GM18526 (cell line): Measurements from ENCODE around the gene CD40.

ENCODE experiments used
- POLR2A ChIP-seq: IDR thresholded peaks from 3 replicates; pipeline ENCODE4 v1.6.1; 2011; ENCODE audit not compliant: insufficient read length; ENCODE audit errors: extremely low read depth

Gene CD40

DNA sequence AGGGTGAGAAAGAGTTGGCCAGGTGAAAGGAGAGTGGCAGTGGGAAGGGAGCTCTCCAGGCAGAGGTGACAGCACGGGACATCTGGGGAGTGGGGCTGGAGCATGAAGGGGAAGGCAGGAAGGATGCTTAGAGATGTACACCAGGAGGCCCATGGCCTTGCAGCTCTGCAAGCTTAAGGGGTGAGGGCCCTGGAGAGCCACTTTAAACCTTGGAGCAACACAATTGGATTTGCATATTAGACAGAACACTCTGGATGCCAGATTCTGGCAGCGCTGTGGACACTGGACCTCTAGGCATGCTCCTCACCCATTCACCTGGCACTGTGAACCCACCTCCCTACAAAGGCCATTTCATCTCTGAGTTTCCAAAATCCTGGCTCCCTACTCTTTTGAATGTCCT lies 3.7 kb upstream of the CD40 start:
- TF ChIP-seq POLR2A: no peak

GRCh38 chr20:46118481-46119020 lies 437 bp downstream of the CD40 start:
- TF ChIP-seq POLR2A: no peak

GRCh38 chr20:46119028-46119546 lies 973 bp downstream of the CD40 start:
- TF ChIP-seq POLR2A: no peak

DNA sequence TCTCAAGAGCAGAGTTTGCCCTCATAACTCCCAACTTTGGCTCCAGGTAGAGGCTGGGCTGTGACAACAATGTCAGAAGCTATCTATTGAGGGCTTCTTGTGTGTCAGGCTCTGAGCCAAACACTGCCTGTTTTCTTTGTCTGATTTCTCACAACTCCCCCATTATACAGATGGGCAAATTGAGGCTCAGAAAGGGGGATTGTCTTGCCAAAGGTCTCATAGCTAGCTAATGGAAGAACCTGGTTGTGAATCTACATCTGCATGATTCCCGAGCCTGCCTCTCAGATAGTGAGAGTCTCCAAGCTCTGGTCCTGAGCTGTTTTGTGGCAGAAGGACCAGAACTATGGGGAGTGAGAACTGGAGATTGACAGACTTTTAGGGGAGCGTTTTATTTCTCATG lies 1.4 kb downstream of the CD40 start:
- TF ChIP-seq POLR2A: no peak

DNA sequence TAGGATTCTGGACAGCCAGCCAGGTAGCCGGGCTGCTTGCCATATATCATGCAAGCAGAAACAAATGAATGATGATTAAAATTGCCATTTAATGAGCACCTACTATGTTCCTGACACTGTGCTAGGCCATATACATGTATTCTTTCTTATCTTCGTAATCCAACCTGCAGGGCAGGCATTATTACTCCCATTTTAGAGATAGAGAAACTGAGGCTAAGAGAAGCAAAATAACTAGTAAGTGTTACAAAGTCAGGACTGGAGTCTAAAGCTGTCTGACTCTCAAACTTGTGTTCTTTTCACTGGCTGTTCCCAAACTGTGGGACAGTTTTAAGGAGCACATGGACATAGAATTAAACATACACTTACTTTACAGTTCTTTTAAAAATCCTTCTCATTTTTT lies 2.0 kb downstream of the CD40 start:
- TF ChIP-seq POLR2A: no peak

DNA sequence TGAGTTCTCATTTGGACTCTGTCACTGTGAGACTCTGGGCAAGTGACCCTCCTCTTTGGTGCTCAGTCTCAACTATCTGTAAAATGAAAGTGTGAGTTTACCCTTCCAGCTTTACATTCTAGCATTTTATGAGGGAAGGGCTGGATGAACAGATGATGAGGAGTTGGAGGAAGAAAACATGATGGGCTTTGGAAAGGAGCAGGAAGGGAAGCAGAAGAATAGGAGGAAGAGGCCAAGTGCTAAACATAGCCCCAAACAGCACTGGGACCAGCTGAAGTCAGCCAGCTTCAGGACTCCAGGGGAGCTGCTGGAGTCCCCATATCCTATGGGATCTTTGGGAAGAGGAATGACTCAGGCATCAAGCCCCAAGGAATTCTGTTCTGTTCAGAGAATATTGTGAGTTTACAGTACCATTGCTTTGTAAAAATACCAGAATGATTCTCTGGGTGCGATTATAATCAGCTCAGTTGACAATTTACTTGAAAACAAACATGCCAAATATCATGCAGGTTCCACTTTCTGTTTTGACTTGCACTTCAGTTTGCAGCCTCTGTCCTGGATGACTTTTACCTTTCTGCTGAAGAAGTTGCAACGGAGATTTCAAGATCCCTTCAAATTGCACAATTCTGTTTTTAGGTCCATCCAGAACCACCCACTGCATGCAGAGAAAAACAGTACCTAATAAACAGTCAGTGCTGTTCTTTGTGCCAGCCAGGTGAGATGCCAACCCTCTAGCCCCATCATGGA lies 3.2 kb downstream of the CD40 start:
- TF ChIP-seq POLR2A: no peak

GRCh38 chr20:46122071-46122470 lies 4.0 kb downstream of the CD40 start:
- TF ChIP-seq POLR2A: no peak

- no peak for TF ChIP-seq POLR2A
Measured at GRCh38 chr20:46122516-46123481, 4.7 kb downstream of the CD40 start.

DNA sequence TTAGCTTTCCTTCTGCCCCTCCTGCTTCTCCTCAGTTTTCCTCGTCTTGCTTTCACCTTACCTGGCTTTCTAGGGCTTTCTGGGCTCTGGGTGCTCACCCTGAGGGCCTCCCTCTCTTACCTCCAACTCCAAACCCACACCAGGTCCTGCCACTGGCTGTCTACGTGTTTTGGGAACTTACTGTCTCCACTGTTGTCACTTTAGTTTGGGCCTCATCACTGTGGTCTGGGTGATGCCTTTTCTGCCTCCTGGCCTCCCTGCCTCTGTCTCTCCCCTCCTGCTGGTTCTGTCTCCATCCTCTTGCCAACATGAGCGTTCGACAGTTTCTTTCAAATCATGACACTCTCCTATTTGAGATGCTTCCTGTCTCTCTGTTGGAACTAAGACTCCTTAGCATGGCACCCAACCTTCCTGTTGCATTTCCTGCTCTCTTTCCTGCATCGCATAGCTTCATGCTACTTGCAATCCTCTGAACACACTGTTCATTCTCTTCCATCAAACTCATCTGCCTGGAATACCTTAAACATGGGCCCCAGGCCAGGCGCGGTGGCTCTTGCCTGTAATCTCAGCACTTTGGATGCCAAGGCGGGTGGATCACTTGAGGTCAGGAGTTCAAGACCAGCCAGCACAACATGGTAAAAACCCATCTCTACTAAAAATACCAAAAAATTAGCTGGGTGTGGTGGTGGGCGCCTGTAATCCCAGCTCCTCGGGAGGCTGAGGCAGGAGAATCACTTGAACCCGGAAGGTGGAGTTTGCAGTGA lies 5.5 kb downstream of the CD40 start:
- TF ChIP-seq POLR2A: no peak

- TF ChIP-seq POLR2A: no peak
Measured at GRCh38 chr20:46126440-46127056, 8.4 kb downstream of the CD40 start.

- TF ChIP-seq POLR2A: no peak
Measured at GRCh38 chr20:46127396-46128010, 9.4 kb downstream of the CD40 start.

- peak; percentile 5 for TF ChIP-seq POLR2A
Measured at GRCh38 chr20:46128310-46129151, 10.4 kb downstream of the CD40 start.

DNA sequence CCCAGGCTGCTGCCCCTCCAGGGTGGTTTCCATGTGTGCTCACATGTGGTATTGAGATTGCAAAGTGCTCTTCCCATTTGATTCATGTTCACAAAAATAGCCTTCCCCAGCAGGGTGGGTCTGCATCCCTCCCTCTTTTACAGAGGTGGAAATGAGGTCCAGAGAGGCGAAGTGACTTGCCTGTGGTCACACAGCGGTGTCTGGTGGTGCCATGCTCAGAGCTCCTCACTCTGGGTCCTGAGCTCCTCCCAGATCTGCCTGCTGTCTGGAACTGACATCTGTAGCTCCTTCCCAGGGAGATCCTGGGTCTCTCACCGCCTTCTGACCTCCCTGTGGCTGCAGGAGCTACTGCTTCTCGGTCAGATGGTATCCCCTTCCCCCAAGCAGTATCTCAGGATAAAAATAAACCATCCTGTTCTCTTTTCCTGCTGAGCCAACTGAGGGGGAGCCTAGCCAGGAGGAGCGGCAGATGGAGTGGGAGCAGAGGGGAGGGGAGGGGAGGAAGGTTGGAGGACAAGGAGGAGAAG lies 11.9 kb downstream of the CD40 start:
- TF ChIP-seq POLR2A: peak; percentile 54
